Measurements from ENCODE around the gene MUL1.

The MUL1 gene

DNA sequence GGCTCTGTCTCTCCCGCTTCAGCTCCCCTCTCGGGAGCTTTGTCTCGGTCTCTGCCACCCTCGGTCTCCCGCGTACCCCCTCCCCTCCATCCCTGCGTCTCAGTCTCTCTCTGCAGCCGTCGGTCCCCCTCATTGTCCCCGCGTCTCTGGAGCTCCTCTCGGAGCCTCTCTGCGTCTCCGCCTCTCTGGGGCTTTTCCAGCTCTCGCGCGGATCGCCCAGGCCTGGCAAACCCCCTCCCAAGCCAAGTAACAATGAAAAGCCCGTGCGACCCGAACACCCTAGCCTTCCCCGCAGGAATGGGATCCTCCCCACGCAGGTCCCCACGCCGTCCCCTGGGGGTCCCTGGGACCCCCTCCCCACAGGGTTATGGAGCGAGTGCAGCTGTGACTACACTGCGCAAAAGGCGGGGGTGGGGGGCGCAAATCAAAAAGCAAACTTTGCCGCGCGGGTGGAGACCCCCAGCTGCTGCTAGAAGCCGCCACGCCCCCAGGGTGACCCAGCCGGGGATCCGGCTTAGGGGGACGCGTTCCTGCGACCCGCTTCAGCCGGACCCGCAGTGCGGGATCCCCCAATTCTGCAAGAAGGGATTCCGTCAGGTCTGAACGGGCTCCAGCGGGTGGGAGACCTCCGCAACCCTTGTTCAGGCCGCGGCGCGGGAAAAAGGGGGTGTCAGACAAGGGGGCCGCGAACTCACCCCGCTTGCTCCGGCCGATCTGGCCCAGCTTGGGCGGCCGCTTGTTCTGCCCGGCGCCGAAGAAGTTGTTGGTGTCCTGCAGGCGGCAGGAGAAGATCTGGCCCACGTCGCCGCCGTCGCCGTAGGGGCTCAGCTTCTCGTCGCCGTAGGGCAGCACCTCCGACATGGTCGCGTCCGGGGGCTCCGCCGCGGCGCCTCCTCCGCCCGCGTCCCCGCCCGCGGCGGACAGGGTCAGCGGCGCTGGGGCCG lies 23.2 kb downstream of the MUL1 start:
- no peak for DNase-seq

- no peak for DNase-seq
Observed at GRCh38 chr1:20483833-20484518, 24.0 kb downstream of the MUL1 start.

- no peak for DNase-seq
Observed at GRCh38 chr1:20483098-20483832, 24.7 kb downstream of the MUL1 start.

DNA sequence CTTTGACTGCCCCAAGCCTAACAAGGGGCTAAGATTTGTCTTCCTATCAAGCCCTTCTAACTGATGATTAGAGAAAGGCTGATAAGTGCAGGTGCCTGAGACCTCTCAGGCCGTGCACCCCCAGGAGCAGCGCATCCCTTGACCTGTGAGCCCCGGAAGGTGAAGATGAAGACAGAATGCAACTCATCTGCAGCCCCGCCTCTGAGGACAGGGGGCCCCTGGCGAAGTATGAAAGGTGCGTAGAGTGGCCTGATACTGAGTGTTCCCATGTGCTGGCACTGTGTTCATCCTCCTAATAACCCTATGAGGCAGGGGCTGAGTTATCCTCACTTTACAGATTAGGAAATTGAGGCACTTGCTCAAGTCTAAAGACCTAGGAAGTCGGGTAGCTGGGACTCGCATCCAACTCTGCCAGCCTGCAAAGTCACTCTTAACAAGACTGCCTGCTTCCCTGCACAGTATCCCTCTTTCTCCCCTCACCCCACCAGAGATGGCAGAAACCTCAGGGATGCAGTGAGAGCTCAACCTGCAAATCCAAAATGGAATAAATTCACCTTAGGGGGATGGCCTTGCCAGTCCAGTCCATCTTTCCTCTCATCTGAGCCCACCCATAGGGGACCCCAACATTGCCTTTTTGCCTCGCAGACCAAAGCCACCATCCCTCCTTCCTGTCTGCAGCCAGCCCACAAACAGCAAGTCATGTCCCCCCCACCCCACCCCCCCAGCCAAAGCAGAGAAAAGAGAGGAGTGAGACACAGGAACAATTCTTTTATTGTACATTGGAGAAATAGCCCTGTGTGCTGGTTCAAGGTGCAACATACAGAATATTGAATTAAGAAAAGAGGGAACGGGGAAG lies 26.1 kb downstream of the MUL1 start:
- DNase-seq, result no peak

GRCh38 chr1:20480951-20481617 lies 26.9 kb downstream of the MUL1 start:
- peak in 1 of 2 experiments; percentile 9 for DNase-seq

DNA sequence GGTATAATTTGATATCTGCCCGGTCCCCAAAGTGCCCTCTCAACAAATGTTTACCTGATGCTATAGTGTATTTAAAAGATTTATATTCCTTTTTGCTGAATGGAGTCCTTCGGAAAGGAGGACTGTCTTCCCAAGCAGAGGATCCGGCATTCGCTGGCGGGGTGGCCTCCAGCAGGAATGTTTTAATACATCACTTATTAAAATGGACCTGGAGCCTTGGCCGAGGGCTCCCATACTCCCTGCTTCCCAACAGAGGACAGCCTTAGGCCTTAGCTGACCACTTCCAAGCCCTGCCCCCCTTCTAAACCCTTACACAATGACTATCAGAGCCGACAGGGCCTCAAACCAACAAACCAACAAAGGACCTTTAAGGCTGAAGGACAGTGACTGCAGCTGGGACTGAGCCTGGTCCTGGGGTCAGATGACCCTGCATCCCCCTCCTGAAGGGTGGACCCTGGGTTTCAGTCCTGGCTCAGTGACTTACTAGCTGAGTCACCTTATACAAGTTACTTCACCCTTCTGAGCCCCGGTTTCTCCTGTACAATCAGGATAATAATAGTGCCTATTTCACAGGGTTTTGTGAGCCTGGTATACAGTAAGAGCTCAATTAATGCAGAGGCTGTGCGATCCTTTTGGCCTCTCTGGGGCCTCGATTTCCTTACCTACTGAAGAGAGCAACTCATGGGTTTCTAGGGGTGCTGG lies 27.6 kb downstream of the MUL1 start:
- no peak for DNase-seq

GRCh38 chr1:20479840-20480239 lies 28.1 kb downstream of the MUL1 start:
- DNase-seq, result no peak

GRCh38 chr1:20478057-20478635 lies 29.8 kb downstream of the MUL1 start:
- no peak for DNase-seq

DNA sequence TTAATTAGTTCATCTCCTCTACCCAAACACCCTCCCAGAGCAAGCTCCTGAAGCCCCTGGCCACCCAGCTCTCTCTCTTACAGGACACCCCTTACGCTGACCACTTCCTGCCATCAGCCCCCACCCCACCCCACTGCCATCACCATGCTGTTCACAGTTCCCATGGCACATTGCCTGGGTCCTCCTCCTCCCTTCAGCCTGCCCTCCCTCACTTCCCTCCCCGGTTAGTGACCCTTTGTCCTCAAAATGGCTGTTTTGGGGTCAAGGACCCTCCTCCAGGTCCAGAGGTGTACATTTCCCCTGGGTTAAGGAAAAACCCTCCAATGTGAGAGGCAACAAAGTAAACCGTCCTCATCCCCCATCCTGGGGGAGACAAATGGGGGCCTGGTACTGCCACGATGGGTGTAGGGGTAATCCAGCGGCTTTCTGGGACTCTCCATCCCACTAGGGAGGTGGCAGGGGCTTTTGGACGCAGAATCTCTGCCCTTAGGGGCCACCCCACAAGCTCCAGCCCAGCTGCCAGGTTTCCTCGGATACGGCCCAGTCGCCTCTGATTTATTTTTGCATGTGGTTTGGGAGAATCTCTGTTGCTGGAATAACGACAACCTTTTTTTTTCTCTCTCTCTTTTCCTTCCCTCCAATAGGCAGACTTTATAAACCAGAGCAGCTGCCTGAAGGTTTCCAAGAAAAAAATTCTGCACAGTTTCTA lies 30.4 kb downstream of the MUL1 start:
- DNase-seq, result no peak

- no peak for DNase-seq
Observed at GRCh38 chr1:20476265-20477038, 31.5 kb downstream of the MUL1 start.

DNA sequence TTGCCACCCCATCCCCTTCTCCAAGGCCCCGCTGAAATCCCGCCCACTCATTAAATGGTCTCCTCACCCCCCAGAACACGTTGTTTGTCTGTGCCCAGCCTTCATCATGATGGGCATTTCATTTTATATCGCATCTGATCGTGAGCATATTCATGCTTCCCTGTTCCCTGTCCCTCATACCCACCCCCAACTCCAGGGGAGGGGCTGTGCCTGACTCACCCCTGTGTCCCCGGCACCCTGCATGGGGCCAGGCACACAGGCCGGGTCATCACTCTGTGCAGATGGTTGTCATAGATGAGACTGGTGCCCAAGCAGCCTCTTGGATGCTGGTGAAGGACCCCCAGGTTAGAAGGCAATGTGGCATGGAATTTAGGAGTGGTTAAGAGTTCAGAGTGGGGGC lies 33.0 kb downstream of the MUL1 start:
- no peak for DNase-seq

GRCh38 chr1:20474333-20474975 lies 33.5 kb downstream of the MUL1 start:
- no peak for DNase-seq

DNA sequence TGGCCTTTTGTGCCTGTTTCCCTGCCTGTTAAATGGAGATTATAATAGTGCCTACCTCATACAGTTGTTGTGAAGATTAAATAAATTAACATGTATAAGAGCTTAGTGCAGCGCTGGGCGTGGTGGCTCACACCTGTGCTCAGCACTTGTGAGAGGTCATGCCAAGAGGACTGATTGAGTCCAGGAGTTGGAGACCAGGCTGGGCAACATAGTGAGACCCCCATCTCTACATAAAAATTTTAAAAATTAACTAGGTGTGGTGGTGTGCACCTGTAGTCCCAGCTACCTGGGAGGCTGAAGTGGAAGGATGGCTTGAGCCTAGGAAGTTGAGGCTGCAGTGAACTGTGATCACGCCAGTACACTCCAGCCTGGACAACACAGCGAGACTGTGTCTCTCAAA lies 34.1 kb downstream of the MUL1 start:
- no peak for DNase-seq

DNA sequence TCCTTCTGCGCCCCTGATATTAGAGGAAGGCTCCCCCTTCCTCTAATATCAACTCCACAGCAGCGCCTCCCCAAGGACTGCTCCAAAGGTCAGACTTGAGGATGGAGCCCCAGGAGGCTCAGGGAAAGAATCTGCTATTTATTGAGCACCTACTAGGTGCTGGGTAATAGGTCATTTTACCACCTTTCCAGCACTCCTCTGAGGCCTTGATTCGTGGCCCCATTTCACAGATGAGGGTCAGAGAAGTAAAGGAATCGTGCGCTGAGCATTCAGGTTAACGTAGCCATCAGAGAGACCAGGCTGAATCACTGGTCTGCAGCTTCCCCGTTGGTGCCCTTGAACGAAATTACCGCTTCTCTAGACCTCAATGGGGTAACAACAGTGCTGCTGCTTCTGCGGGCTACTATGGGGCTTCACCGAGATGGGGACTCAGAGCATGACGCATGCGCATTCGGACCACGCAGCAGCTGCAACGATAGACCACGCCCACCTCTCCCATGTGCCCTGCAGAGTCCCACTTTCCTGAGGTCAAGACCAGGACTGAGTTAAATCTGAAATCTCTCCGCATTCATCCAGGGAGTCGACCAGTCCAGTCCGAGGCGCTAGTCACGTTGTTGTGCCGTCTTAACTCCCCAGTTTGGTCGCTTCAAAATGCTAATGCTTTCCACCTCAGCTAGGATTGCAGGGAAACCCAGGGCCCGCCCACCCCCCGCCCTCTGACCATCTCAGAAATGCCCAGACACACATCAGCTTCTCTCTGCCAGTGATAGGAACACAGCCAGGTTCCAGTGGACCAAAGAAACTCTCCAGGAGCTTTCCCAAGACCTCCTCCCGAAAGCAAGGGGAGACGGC lies 34.9 kb downstream of the MUL1 start:
- no peak for DNase-seq

- DNase-seq, result no peak
Observed at GRCh38 chr1:20472121-20472520, 35.8 kb downstream of the MUL1 start.

DNA sequence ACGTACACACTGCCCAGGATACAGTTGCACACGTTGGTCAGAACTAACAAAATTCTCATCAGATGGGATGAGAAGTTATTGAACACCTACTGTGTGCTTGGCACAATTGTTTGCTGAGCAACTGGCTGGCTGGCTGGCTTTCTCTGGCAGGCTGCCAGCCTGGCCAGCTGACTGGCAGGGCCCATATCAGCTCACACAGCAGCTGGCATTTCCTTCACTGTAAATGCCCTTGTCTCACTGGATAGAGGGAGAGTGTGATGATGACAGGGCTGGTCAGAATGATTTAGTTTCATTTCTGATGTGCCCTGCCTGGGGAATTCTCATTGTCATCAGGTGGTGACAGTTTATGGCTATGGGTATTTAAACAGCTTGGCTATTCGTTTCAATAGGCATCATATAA lies 37.8 kb downstream of the MUL1 start:
- peak in 1 of 2 experiments; percentile 43 for DNase-seq

GRCh38 chr1:20469406-20470076 lies 38.4 kb downstream of the MUL1 start:
- DNase-seq, result no peak

All from NCI-H2081 (cell line).